Stimulated activated CD8-positive, alpha-beta memory T cell treated with anti-CD3 and anti-CD28 coated beads, Interleukin-15, amount 100 ng/mL, for 24 hours (primary cell): ENCODE measurements around the gene TMEM170A.
A peak's percentile ranks its signal among the peaks of the same experiment; 100 is the strongest.
"Not testable (repeated sequence)": the region's sequence is repeated elsewhere in the genome, so short reads cannot be mapped to it uniquely, and the experiment has no call there.

Source experiments
- DNase-seq: peaks from one replicate; pipeline ENCODE4 v3.0.0-alpha.2; 2020; ENCODE audit warnings: low read depth

The TMEM170A gene

GRCh38 chr16:75481475-75481874 is 17.0 kb upstream of the TMEM170A start:
- DNase-seq: no peak

GRCh38 chr16:75479421-75479990 is 15.0 kb upstream of the TMEM170A start:
- no peak for DNase-seq

- DNase-seq: no peak
Observed at GRCh38 chr16:75478480-75479345, 14.2 kb upstream of the TMEM170A start.

GRCh38 chr16:75477680-75478473 is 13.4 kb upstream of the TMEM170A start:
- no peak for DNase-seq

GRCh38 chr16:75476817-75477216 is 12.3 kb upstream of the TMEM170A start:
- DNase-seq: no peak

- DNase-seq: no peak
Observed at GRCh38 chr16:75475420-75475847, 10.9 kb upstream of the TMEM170A start.

- DNase-seq: no peak
Observed at GRCh38 chr16:75472908-75473877, 8.7 kb upstream of the TMEM170A start.

- no peak for DNase-seq
Observed at GRCh38 chr16:75471723-75472633, 7.5 kb upstream of the TMEM170A start.

GRCh38 chr16:75466760-75467159 is 2.3 kb upstream of the TMEM170A start:
- DNase-seq: no peak

GRCh38 chr16:75463389-75464121 is 934 bp downstream of the TMEM170A start:
- DNase-seq: peak; percentile 8

GRCh38 chr16:75462806-75463205 is 1.7 kb downstream of the TMEM170A start:
- DNase-seq: no peak

GRCh38 chr16:75461575-75461974 is 2.9 kb downstream of the TMEM170A start:
- no peak for DNase-seq

GRCh38 chr16:75460446-75460845 is 4.0 kb downstream of the TMEM170A start:
- DNase-seq: no peak

- no peak for DNase-seq
Observed at GRCh38 chr16:75459691-75460090, 4.8 kb downstream of the TMEM170A start.

GRCh38 chr16:75458439-75458838 is 6.0 kb downstream of the TMEM170A start:
- DNase-seq: no peak

- DNase-seq: no peak
Observed at GRCh38 chr16:75458029-75458428, 6.5 kb downstream of the TMEM170A start.

- no peak for DNase-seq
Observed at GRCh38 chr16:75457485-75458021, 6.9 kb downstream of the TMEM170A start.

- no peak for DNase-seq
Observed at GRCh38 chr16:75456971-75457370, 7.5 kb downstream of the TMEM170A start.

- DNase-seq: not testable (repeated sequence)
Observed at GRCh38 chr16:75456486-75456885, 8.0 kb downstream of the TMEM170A start.
